Sigmoid colon (tissue), 4 donors: Measurements from ENCODE around the gene UNC13C.

ENCODE experiments used
- EP300 ChIP-seq, 4 donors: sonication (generic); formaldehyde crosslinking; IDR thresholded peaks; one replicate each; pipeline ENCODE4 v1.6.1; 2017; ENCODE audit warnings: antibody characterized with exemption in 4 of 4
- POLR2A ChIP-seq, 2 donors: fragments of 450-650 bp; IDR thresholded peaks; one replicate each; pipeline ENCODE4 v1.6.1; 2016; ENCODE audit warnings: antibody characterized with exemption in 2 of 2, mild to moderate bottlenecking in 2 of 2, moderate library complexity in 2 of 2
- TF ChIP-seq, protein P1 (sequence below), 4 experiments: fragments of 450-650 bp in 3 of 4; fragments of 200-600 bp in 1 of 4; IDR thresholded peaks; one replicate each; pipeline ENCODE4 v1.5.1; 2016 to 2019; ENCODE audit warnings: antibody characterized with exemption in 4 of 4, mild to moderate bottlenecking in 3 of 4, moderate library complexity in 2 of 4

DNA sequence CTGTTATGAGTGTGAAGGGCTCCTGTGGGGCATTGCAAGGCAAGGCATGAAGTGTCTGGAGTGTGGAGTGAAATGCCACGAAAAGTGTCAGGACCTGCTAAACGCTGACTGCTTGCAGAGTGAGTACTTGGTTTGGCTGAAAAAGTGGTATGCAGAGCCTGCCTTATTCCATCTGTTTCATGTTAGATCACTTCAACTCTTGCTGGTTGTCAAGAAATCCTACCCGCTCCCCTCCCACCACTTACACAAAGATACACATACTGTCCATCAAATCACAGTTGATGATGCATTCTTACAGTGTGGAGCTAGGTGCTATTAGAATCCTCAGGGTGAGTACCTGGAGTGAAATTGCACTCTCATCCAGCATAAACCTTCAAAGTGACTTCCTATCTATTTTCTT, 272.1 kb downstream of the UNC13C start:
- TF ChIP-seq, protein P1, sequence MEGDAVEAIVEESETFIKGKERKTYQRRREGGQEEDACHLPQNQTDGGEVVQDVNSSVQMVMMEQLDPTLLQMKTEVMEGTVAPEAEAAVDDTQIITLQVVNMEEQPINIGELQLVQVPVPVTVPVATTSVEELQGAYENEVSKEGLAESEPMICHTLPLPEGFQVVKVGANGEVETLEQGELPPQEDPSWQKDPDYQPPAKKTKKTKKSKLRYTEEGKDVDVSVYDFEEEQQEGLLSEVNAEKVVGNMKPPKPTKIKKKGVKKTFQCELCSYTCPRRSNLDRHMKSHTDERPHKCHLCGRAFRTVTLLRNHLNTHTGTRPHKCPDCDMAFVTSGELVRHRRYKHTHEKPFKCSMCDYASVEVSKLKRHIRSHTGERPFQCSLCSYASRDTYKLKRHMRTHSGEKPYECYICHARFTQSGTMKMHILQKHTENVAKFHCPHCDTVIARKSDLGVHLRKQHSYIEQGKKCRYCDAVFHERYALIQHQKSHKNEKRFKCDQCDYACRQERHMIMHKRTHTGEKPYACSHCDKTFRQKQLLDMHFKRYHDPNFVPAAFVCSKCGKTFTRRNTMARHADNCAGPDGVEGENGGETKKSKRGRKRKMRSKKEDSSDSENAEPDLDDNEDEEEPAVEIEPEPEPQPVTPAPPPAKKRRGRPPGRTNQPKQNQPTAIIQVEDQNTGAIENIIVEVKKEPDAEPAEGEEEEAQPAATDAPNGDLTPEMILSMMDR (IDR thresholded peaks at IDR 0.05) = no peak
- no peak for TF ChIP-seq POLR2A (IDR thresholded peaks at IDR 0.05)
- no peak for TF ChIP-seq EP300 (IDR thresholded peaks at IDR 0.05)
